Right atrium auricular region (tissue), 2 donors: ENCODE data around the gene LSP1. TPM values are rescaled to one million over a fixed set of nuclear protein-coding genes. Genes with fewer than 3 reads are reported as not detected.

ENCODE experiments used
- DNase-seq: peaks from one replicate; pipeline ENCODE4 v3.0.0-alpha.2; 2019; ENCODE audit warnings: low spot score
- H3K27ac ChIP-seq, 2 donors: fragments of 200-600 bp; sonication (generic); 1 replicate in 1 of 2; 2 replicates in 1 of 2; pipeline ENCODE4 v1.5.1; 2016 to 2019
- H3K27me3 ChIP-seq, 2 donors: fragments of 200-600 bp; sonication (generic); one replicate each; pipeline versions ENCODE4 v1.5.1 to v1.6.0; 2017 to 2019
- H3K36me3 ChIP-seq: fragments of 200-600 bp; sonication (generic); one replicate; pipeline ENCODE4 v1.5.1; 2016
- H3K4me1 ChIP-seq, 2 donors: fragments of 200-600 bp; sonication (generic); one replicate each; pipeline versions ENCODE4 v1.5.1 to v1.6.0; 2017 to 2019
- H3K4me3 ChIP-seq, 2 donors: fragments of 200-600 bp; sonication (generic); 1 replicate in 1 of 2; 2 replicates in 1 of 2; pipeline ENCODE4 v1.5.1; 2017 to 2019; ENCODE audit warnings: mild to moderate bottlenecking in 1 of 2, moderate library complexity in 1 of 2
- H3K9me3 ChIP-seq, 2 donors: fragments of 200-600 bp; sonication (generic); one replicate each; pipeline ENCODE4 v1.5.1; 2019
- total RNA-seq, 2 donors: library from RNA; depleted of rRNA; stranded (reverse); fragments of >200 nt; gene quantifications; one replicate each; pipeline ENCODE4 v1.1.0, GENCODE V29; 2016
- TF ChIP-seq, protein P1 (sequence below), 2 donors: fragments of 200-600 bp; sonication (generic); IDR thresholded peaks; one replicate each; pipeline ENCODE4 v1.5.1; 2019; ENCODE audit warnings: antibody characterized with exemption in 2 of 2

The LSP1 gene
- total RNA-seq, 2 donors from 2014 or later: 7.9 to 12.1 TPM

GRCh38 chr11:1862588-1863351, 9.9 kb downstream of the LSP1 start:
- H3K36me3 ChIP-seq: no peaks in the 10 kb centered on the region
- DNase-seq: no peak

DNA sequence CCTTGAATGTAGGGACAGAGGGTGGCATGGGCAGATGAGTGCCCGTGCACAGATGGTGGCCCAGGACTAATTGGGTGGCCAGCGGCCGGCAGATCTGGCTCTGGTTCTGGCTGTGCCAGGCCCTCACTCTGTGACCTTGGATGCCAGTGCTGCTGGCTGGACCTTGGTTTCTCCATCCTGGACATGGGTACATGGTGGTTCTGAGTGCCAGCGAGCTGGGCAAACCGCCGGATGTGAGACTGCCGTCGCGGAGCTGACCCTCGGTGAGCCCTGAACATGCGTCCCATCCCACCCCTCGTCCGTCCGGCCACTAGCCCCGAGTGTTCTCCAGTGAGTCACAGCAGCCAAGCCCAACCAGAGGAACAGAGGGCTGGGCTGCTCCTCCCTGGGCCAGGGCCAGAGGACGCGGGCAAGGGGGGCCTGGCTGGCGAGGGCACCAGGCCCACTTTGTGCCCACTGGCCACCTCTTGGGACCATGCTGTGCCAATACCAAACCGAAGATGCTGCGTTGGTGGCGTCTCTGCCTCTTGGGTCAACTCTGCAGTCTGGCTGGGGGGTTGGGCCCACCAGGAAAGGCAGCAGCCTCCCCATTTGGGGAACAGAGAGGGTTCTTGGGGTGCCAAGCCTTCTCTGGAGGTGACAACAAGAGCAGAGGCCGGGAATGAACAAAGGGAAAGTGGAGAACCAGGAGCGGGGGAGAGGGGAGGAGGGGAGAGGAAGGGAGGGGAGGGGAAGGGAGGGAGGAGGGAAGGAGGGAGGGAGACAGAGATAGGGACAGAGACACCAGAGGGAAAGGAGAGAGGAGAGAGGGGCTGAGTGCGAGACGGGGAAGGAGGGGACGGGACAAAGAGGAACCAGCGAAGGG, 10.7 kb downstream of the LSP1 start:
- Histone ChIP-seq H3K27ac (peak overlapping the region; percentile 74 to 81), H3K4me3 (peak overlapping the region in 1 of 2 donors; percentile 35), H3K9me3 (no peaks in the 10 kb centered on the region), H3K27me3 (no peaks in the 10 kb centered on the region), H3K4me1 (peaks cover 0 to 51% of the 10 kb centered on the region in 2 donors), H3K36me3 (no peaks in the 10 kb centered on the region)
- TF ChIP-seq, protein P1, sequence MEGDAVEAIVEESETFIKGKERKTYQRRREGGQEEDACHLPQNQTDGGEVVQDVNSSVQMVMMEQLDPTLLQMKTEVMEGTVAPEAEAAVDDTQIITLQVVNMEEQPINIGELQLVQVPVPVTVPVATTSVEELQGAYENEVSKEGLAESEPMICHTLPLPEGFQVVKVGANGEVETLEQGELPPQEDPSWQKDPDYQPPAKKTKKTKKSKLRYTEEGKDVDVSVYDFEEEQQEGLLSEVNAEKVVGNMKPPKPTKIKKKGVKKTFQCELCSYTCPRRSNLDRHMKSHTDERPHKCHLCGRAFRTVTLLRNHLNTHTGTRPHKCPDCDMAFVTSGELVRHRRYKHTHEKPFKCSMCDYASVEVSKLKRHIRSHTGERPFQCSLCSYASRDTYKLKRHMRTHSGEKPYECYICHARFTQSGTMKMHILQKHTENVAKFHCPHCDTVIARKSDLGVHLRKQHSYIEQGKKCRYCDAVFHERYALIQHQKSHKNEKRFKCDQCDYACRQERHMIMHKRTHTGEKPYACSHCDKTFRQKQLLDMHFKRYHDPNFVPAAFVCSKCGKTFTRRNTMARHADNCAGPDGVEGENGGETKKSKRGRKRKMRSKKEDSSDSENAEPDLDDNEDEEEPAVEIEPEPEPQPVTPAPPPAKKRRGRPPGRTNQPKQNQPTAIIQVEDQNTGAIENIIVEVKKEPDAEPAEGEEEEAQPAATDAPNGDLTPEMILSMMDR (IDR thresholded peaks at IDR 0.05): no peak
- DNase-seq: peak; percentile 90

More at GRCh38 chr11:1862588-1863351, 9.9 kb downstream of the LSP1 start:
- no peaks in the 10 kb centered on the region for H3K27me3 ChIP-seq
- H3K9me3 ChIP-seq: no peaks in the 10 kb centered on the region
- TF ChIP-seq, protein P1 (IDR thresholded peaks at IDR 0.05): no peak
- peak overlapping the region; percentile 74 to 81 for H3K27ac ChIP-seq
- no peak overlapping the region for H3K4me3 ChIP-seq
- peaks cover 0 to 43% of the 10 kb centered on the region in 2 donors for H3K4me1 ChIP-seq

- TF ChIP-seq, protein P1 (IDR thresholded peaks at IDR 0.05): no peak
- peaks cover 0 to 51% of the 10 kb centered on the region in 2 donors for H3K4me1 ChIP-seq
- H3K9me3 ChIP-seq: no peaks in the 10 kb centered on the region
- DNase-seq: no peak
- no peaks in the 10 kb centered on the region for H3K36me3 ChIP-seq
- H3K27me3 ChIP-seq: no peaks in the 10 kb centered on the region
- peak overlapping the region; percentile 3 to 35 for H3K4me3 ChIP-seq
- H3K27ac ChIP-seq: peak overlapping the region; percentile 74 to 81
Observed at GRCh38 chr11:1864231-1864630, 11.3 kb downstream of the LSP1 start.

- Histone ChIP-seq H3K4me1 (peaks cover 0 to 51% of the 10 kb centered on the region in 2 donors), H3K9me3 (no peaks in the 10 kb centered on the region), H3K27me3 (no peaks in the 10 kb centered on the region), H3K36me3 (no peaks in the 10 kb centered on the region), H3K27ac (peak overlapping the region; percentile 74 to 81), H3K4me3 (peak overlapping the region; percentile 3 to 35)
- TF ChIP-seq, protein P1 (IDR thresholded peaks at IDR 0.05): no peak
- DNase-seq: no peak
Observed at GRCh38 chr11:1864831-1865665, 12.2 kb downstream of the LSP1 start.

DNA sequence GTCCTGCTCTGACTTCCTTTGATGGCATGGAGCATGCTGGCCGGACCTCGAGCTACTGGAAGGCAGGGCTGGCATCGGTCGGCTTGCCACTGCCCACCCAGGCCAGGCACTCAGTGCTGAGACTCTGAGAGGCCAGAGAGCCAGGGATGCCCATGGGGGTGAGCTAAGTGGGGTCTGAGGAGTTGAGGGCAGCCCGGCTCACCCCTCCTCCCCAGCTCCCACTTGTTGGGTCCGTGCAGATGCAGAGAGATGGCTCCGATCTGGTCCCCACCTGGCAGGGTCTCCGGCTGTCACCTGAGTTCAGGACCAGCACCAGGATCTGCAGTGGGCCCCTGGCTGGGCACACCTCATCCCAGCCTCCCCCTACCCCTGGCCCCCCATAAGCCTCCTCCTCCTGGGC, 13.3 kb downstream of the LSP1 start:
- Histone ChIP-seq H3K27me3 (no peaks in the 10 kb centered on the region), H3K9me3 (no peaks in the 10 kb centered on the region), H3K4me1 (peaks cover 0 to 51% of the 10 kb centered on the region in 2 donors), H3K27ac (no peak overlapping the region), H3K36me3 (no peaks in the 10 kb centered on the region), H3K4me3 (no peak overlapping the region)
- no peak for DNase-seq
- TF ChIP-seq, protein P1 (IDR thresholded peaks at IDR 0.05): no peak
